PC-3 (cell line): ENCODE results near the gene SLC22A4. TPM values are rescaled to one million over a fixed set of nuclear protein-coding genes. Genes with fewer than 3 reads are reported as not detected.

Experiments used
- ATAC-seq: fragments of 200-7000 bp; cut with Tn5 transposase; 2 replicates; pipeline ENCODE4 v1.9.1; 2020; ENCODE audit warnings: mild to moderate bottlenecking, moderate library complexity
- BruUV-seq: library from RNA; stranded (reverse); fragments of 400-500 nt; replicated peaks from 2 replicates; lab custom pipeline; 2021; lab: Mats Ljungman, UMichigan
- CTCF ChIA-PET: fragments of 300-600 bp; sonication (Branson Sonifier 250); formaldehyde crosslinking; loops from one replicate; lab custom pipeline; 2022; ENCODE audit warnings: antibody characterized with exemption; lab: Charles Lee
- POLR2A ChIA-PET: fragments of 300-600 bp; sonication (Branson Sonifier 250); formaldehyde crosslinking; loops from one replicate; lab custom pipeline; 2022; ENCODE audit warnings: antibody characterized with exemption; ENCODE audit not compliant: unreplicated experiment; lab: Charles Lee
- DNase-seq: peaks from one replicate; pipeline ENCODE4 v3.0.0-alpha.2; 2015
- H2AFZ ChIP-seq: fragments of 300-600 bp; sonication (generic); 2 replicates; pipeline ENCODE4 v1.6.0; 2016; ENCODE audit warnings: antibody characterized with exemption, low read length
- H3F3A ChIP-seq: fragments of 300-600 bp; sonication (generic); one replicate; pipeline ENCODE4 v1.6.0; 2017; ENCODE audit warnings: antibody characterized with exemption, low read length, control low read depth, mild to moderate bottlenecking; ENCODE audit not compliant: unreplicated experiment
- H3K27ac ChIP-seq: fragments of 300-600 bp; sonication (generic); 2 replicates; pipeline ENCODE4 v1.5.1; 2016; ENCODE audit warnings: mild to moderate bottlenecking, low read length
- H3K27me3 ChIP-seq: fragments of 300-600 bp; sonication (generic); 2 replicates; pipeline ENCODE4 v1.6.1; 2016; ENCODE audit warnings: low read length, mixed read lengths
- H3K36me3 ChIP-seq: fragments of 300-600 bp; sonication (generic); 2 replicates; pipeline ENCODE4 v1.6.1; 2016; ENCODE audit warnings: low read depth, mixed run types, low read length, mixed read lengths
- H3K4me1 ChIP-seq: fragments of 300-600 bp; sonication (generic); 2 replicates; pipeline ENCODE4 v1.5.1; 2016; ENCODE audit warnings: low read length; ENCODE audit not compliant: insufficient read depth
- H3K4me2 ChIP-seq: fragments of 300-600 bp; sonication (generic); 2 replicates; pipeline ENCODE4 v1.6.0; 2016; ENCODE audit warnings: low read length
- H3K4me3 ChIP-seq: fragments of 300-600 bp; sonication (generic); 2 replicates; pipeline ENCODE4 v1.5.1; 2016; ENCODE audit warnings: mild to moderate bottlenecking, low read length, mixed read lengths
- H3K79me2 ChIP-seq: fragments of 300-600 bp; sonication (generic); 2 replicates; pipeline ENCODE4 v1.6.1; 2017; ENCODE audit warnings: low read length, mixed read lengths
- H3K9ac ChIP-seq: fragments of 300-600 bp; sonication (generic); 2 replicates; pipeline ENCODE4 v1.6.0; 2016; ENCODE audit warnings: mild to moderate bottlenecking, low read length
- H3K9me2 ChIP-seq: fragments of 300-600 bp; sonication (generic); replicated peaks from 2 replicates; pipeline ENCODE4 v1.6.1; 2016; ENCODE audit warnings: mixed run types, low read length, mixed read lengths
- H3K9me3 ChIP-seq: fragments of 300-600 bp; sonication (generic); 2 replicates; pipeline ENCODE4 v1.6.1; 2016; ENCODE audit warnings: low read length, mixed read lengths
- H4K20me1 ChIP-seq: fragments of 300-600 bp; sonication (generic); 2 replicates; pipeline ENCODE4 v1.6.1; 2016; ENCODE audit warnings: low read length, mixed read lengths
- EZH2 ChIP-seq: fragments of 300-600 bp; sonication (generic); IDR thresholded peaks from one replicate; pipeline ENCODE4 v1.6.1; 2017; ENCODE audit warnings: antibody characterized with exemption, mild to moderate bottlenecking, low read length; ENCODE audit not compliant: unreplicated experiment
- EZH2phosphoT487 ChIP-seq: fragments of 300-600 bp; sonication (generic); IDR thresholded peaks from 2 replicates; pipeline ENCODE4 v1.6.1; 2018; ENCODE audit warnings: mild to moderate bottlenecking, antibody characterized with exemption, low read length, borderline replicate concordance
- intact Hi-C: fragments of 100-400 bp; cut with micrococcal nuclease; formaldehyde crosslinking; loops from 2 replicates; pipeline ENCODE4 v1.9.0; 2023
- total RNA-seq: library from RNA; depleted of rRNA; stranded (reverse); fragments of >200 nt; gene quantifications from 2 replicates; pipeline ENCODE4 v1.2.3, GENCODE V29; 2014
- TF ChIP-seq, protein P1 (sequence below): fragments of 300-600 bp; sonication (generic); conservative IDR thresholded peaks from 2 replicates; pipeline ENCODE4 v1.5.1; 2017; ENCODE audit warnings: antibody characterized with exemption, low read depth, mild to moderate bottlenecking, low read length

SLC22A4 gene
- total RNA-seq, 1 experiment from 2014 or later = 3.4 TPM

DNA sequence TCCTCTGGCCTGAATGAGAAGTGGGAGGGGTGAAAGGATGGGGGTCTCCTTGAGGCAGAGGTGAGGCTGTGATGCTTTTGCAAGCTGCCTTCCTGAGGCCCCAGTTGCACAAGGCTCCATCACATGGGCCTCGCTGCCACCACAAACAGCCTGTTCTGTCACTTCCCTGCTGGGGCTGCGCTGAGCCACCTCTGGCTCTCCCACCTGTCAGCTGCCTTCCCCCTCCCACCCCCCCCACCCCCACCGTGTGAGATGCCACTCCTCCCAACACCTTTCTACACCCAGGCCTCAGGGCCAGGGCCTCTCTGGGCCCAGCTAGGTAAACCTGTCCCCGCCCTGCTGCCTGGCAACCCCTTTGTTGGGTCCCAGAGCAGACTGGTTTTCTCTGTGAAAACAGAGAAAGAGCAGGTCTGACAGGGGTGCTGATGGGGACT is 41.2 kb upstream of the SLC22A4 start:
- Histone ChIP-seq H3K9me2 (no peaks in the 10 kb centered on the region), H3K4me2 (no peak overlapping the region), H3K79me2 (peaks cover 4% of the 10 kb centered on the region; the same call in 1 of the 2 replicates), H3K9me3 (no peaks in the 10 kb centered on the region), H3K4me1 (peaks cover 2% of the 10 kb centered on the region), H3K4me3 (no peak overlapping the region), H3K36me3 (no peaks in the 10 kb centered on the region), H3K27ac (no peak overlapping the region), H3K27me3 (no peaks in the 10 kb centered on the region), H3F3A (no peaks in the 10 kb centered on the region), H4K20me1 (no peaks in the 10 kb centered on the region), H3K9ac (no peak overlapping the region), H2AFZ (no peak overlapping the region)
- POLR2A ChIA-PET = no interaction called here
- no peak for DNase-seq
- intact Hi-C loops = no loop called here
- ATAC-seq = no peak
- CTCF ChIA-PET = no interaction called here
- TF ChIP-seq EZH2 (no peak), EZH2phosphoT487 (no peak)
- TF ChIP-seq, protein P1, sequence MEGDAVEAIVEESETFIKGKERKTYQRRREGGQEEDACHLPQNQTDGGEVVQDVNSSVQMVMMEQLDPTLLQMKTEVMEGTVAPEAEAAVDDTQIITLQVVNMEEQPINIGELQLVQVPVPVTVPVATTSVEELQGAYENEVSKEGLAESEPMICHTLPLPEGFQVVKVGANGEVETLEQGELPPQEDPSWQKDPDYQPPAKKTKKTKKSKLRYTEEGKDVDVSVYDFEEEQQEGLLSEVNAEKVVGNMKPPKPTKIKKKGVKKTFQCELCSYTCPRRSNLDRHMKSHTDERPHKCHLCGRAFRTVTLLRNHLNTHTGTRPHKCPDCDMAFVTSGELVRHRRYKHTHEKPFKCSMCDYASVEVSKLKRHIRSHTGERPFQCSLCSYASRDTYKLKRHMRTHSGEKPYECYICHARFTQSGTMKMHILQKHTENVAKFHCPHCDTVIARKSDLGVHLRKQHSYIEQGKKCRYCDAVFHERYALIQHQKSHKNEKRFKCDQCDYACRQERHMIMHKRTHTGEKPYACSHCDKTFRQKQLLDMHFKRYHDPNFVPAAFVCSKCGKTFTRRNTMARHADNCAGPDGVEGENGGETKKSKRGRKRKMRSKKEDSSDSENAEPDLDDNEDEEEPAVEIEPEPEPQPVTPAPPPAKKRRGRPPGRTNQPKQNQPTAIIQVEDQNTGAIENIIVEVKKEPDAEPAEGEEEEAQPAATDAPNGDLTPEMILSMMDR = no peak
- BruUV-seq = no TSS peak

DNA sequence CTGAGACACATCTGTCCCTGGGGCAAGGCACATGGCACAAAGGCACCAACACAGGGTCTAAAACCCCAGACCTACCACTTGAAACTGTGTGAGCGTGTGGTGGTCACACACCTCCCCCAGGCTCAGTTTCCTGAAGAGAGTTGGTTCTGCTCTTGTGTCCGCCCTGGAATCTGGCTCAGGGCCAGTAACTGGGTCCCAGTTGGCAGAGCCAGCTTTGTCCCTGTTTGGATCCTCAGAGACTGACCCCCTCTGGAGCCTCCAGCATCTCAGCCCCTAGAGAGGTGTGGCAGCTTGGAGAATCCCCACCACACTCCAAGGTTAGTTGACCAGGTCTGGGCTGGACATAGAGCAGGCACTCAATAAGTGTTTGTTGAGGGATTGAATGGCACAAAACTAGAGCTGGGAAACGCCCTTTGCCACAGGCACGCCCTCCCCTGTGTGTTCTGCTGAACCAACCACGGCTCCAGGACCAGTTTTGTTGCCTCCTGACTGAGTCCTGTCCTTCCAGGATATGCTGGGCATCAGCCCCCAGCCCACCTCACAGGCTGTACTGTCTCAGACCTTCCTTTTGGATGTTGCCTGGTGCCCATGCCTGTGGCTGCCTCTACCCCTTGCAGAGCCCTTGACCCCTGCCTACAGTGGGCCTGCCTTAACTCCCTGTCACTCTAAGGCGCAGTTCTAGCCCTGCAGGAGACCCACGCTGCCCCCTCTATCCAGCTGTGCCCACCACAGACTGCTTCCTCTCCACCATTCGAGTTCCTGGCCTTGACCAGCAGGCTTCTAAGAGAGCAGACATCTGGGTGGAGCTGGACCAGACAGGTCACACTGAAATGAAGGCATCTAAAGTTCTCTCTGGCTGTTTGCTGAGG is 40.5 kb upstream of the SLC22A4 start:
- Histone ChIP-seq H2AFZ (no peak overlapping the region), H3K4me1 (peaks cover 9% of the 10 kb centered on the region), H3K27me3 (no peaks in the 10 kb centered on the region), H3K79me2 (peaks cover 9% of the 10 kb centered on the region; the same call in 1 of the 2 replicates), H3K9ac (no peak overlapping the region), H3F3A (no peaks in the 10 kb centered on the region), H3K9me2 (no peaks in the 10 kb centered on the region), H3K36me3 (no peaks in the 10 kb centered on the region), H3K9me3 (no peaks in the 10 kb centered on the region), H3K4me2 (no peak overlapping the region), H3K4me3 (no peak overlapping the region), H3K27ac (no peak overlapping the region), H4K20me1 (no peaks in the 10 kb centered on the region)
- BruUV-seq = no TSS peak
- POLR2A ChIA-PET = no interaction called here
- CTCF ChIA-PET = no interaction called here
- DNase-seq (no peak), ATAC-seq (no peak)
- TF ChIP-seq EZH2 (no peak), EZH2phosphoT487 (no peak)
- TF ChIP-seq, protein P1 = no peak
- intact Hi-C loops = no loop called here
